MCF 10A (cell line): ENCODE measurements around the gene ABCB11. TPM values are rescaled to one million over a fixed set of nuclear protein-coding genes. Genes with fewer than 3 reads are reported as not detected.

Source experiments
- BruUV-seq: library from RNA; stranded (reverse); fragments of 400-500 nt; replicated peaks from 2 replicates; lab custom pipeline; 2021; lab: Mats Ljungman, UMichigan
- CTCF ChIA-PET: fragments of 300-600 bp; sonication (Branson Sonifier 250); formaldehyde crosslinking; extraction: SDS; loops from one replicate; lab custom pipeline; 2021; ENCODE audit warnings: antibody characterized with exemption, inconsistent platforms; lab: Yijun Ruan, JAX
- POLR2A ChIA-PET: fragments of 300-600, 350-650 bp; sonication (Branson Sonifier 250); formaldehyde crosslinking; extraction: SDS; loops from one replicate; lab custom pipeline; 2020; ENCODE audit warnings: antibody characterized with exemption, inconsistent platforms; lab: Yijun Ruan, JAX
- DNase-seq: peaks from one replicate; pipeline ENCODE4 v3.0.0-alpha.2; 2018; ENCODE audit not compliant: unreplicated experiment
- H3K27ac Mint-ChIP-seq: one replicate; pipeline ENCODE4 v1.8.0; 2022; ENCODE audit warnings: mild to moderate bottlenecking, low read depth, mixed read lengths; ENCODE audit not compliant: unreplicated experiment
- H3K27me3 Mint-ChIP-seq: one replicate; pipeline ENCODE4 v1.8.0; 2022; ENCODE audit warnings: mixed read lengths; ENCODE audit not compliant: insufficient read depth, unreplicated experiment
- H3K36me3 Mint-ChIP-seq: one replicate; pipeline ENCODE4 v1.8.0; 2022; ENCODE audit warnings: mild to moderate bottlenecking, moderate library complexity, mixed read lengths; ENCODE audit not compliant: insufficient read depth, unreplicated experiment
- H3K4me1 Mint-ChIP-seq: one replicate; pipeline ENCODE4 v1.8.0; 2022; ENCODE audit warnings: mixed read lengths; ENCODE audit not compliant: insufficient read depth, unreplicated experiment
- H3K4me3 Mint-ChIP-seq: one replicate; pipeline ENCODE4 v1.8.0; 2022; ENCODE audit warnings: mild to moderate bottlenecking, moderate library complexity, mixed read lengths; ENCODE audit not compliant: unreplicated experiment
- H3K9me3 Mint-ChIP-seq: one replicate; pipeline ENCODE4 v1.8.0; 2022; ENCODE audit warnings: mixed read lengths; ENCODE audit not compliant: unreplicated experiment
- CTCF ChIP-seq: fragments of 200-600 bp; IDR thresholded peaks from one replicate; pipeline ENCODE4 v1.8.0; 2022; ENCODE audit warnings: antibody characterized with exemption, mild to moderate bottlenecking; ENCODE audit not compliant: unreplicated experiment
- intact Hi-C: fragments of 100-400 bp; cut with micrococcal nuclease; formaldehyde crosslinking; loops from 2 replicates; pipeline ENCODE4 v1.14.1; 2022
- total RNA-seq: library from RNA; stranded (reverse); gene quantifications from 2 replicates; pipeline ENCODE4 v1.2.3, GENCODE V29; 2022

Gene ABCB11
- total RNA-seq, 1 experiment from 2014 or later = not detected

DNA sequence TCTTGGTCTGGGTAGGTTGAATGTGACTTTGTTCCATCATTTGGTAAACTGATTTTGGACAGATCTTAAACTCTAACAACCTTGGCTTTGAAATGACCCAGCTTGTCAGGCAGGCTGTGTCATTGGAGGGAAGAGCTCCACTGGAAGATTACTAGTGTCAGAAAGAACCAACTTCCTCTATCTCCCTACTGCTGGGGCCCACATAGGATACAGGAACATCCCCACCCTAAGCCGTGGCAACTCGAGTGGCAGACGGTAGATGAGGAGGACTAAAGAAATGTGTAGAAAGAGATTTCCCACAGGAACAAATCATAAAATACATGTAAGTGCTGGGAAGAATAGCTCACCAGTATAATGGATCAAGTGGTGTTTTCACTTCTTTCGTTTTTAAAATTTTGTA, 134.3 kb downstream of the ABCB11 start:
- ChIA-PET POLR2A (no interaction called here), CTCF (interaction anchor here (0.6 kb wide), 1 partner anchor 607 kb away, joined by 4 read pairs; no protein-coding TSS in a partner anchor)
- DNase-seq = no peak
- TF ChIP-seq CTCF = no peak
- BruUV-seq = no TSS peak
- intact Hi-C loops = no loop called here
- H3K27ac Mint-ChIP-seq = no peak overlapping the region
- H3K4me3 Mint-ChIP-seq = no peak overlapping the region
- peaks cover 60% of the 10 kb centered on the region for H3K27me3 Mint-ChIP-seq
- H3K36me3 Mint-ChIP-seq = no peaks in the 10 kb centered on the region
- no peaks in the 10 kb centered on the region for H3K4me1 Mint-ChIP-seq
- H3K9me3 Mint-ChIP-seq = no peaks in the 10 kb centered on the region

- ChIA-PET POLR2A (no interaction called here), CTCF (no interaction called here)
- Mint-ChIP-seq H3K36me3 (no peaks in the 10 kb centered on the region), H3K27ac (no peak overlapping the region), H3K9me3 (no peaks in the 10 kb centered on the region), H3K4me3 (no peak overlapping the region), H3K27me3 (peaks cover 56% of the 10 kb centered on the region), H3K4me1 (no peaks in the 10 kb centered on the region)
- intact Hi-C loops = no loop called here
- TF ChIP-seq CTCF = no peak
- DNase-seq = peak; percentile 28
- BruUV-seq = no TSS peak
Observed at GRCh38 chr2:168895771-168896170, 135.4 kb downstream of the ABCB11 start.

- no peaks in the 10 kb centered on the region for H3K36me3 Mint-ChIP-seq
- ChIA-PET CTCF (interaction anchor here (0.8 kb wide), 1 partner anchor 558 kb away, joined by 3 read pairs; no protein-coding TSS in a partner anchor), POLR2A (no interaction called here)
- H3K4me1 Mint-ChIP-seq = peaks cover 5% of the 10 kb centered on the region
- H3K27ac Mint-ChIP-seq = no peak overlapping the region
- H3K27me3 Mint-ChIP-seq = peaks cover 46% of the 10 kb centered on the region
- no TSS peak for BruUV-seq
- intact Hi-C loops = no loop called here
- H3K4me3 Mint-ChIP-seq = no peak overlapping the region
- TF ChIP-seq CTCF = no peak
- no peaks in the 10 kb centered on the region for H3K9me3 Mint-ChIP-seq
- no peak for DNase-seq
Observed at GRCh38 chr2:168894720-168895119, 136.4 kb downstream of the ABCB11 start.

- intact Hi-C loops = no loop called here
- TF ChIP-seq CTCF = no peak
- H3K9me3 Mint-ChIP-seq = no peaks in the 10 kb centered on the region
- ChIA-PET POLR2A (interaction anchor here (0.8 kb wide), 1 partner anchor 12 kb away, joined by 3 read pairs; no protein-coding TSS in a partner anchor), CTCF (interaction anchor here (0.8 kb wide), 1 partner anchor 557 kb away, joined by 3 read pairs; no protein-coding TSS in a partner anchor)
- DNase-seq = no peak
- H3K27ac Mint-ChIP-seq = no peak overlapping the region
- no peaks in the 10 kb centered on the region for H3K36me3 Mint-ChIP-seq
- H3K27me3 Mint-ChIP-seq = peaks cover 40% of the 10 kb centered on the region
- peaks cover 5% of the 10 kb centered on the region for H3K4me1 Mint-ChIP-seq
- no peak overlapping the region for H3K4me3 Mint-ChIP-seq
- no TSS peak for BruUV-seq
Observed at GRCh38 chr2:168894101-168894500, 137.0 kb downstream of the ABCB11 start.
